GM23338 (cell line): Measurements from ENCODE around the gene DMRT1. TPM values are rescaled to one million over a fixed set of nuclear protein-coding genes. Genes with fewer than 3 reads are reported as not detected.

Source experiments
- ATAC-seq: fragments of 200-7000 bp; cut with Tn5 transposase; 3 replicates; pipeline ENCODE4 v1.9.1; 2020
- DNase-seq: peaks from one replicate; pipeline ENCODE4 v3.0.0-alpha.2; 2015; ENCODE audit warnings: low spot score
- H2AFZ ChIP-seq: fragments of 200-600 bp; sonication (generic); 2 replicates; pipeline ENCODE4 v1.8.0; 2016; ENCODE audit warnings: antibody characterized with exemption, mild to moderate bottlenecking, moderate library complexity
- H3F3A ChIP-seq: fragments of 200-600 bp; sonication (generic); replicated peaks from 2 replicates; pipeline ENCODE4 v1.8.0; 2017; ENCODE audit warnings: antibody characterized with exemption, mixed run types, low read depth
- H3K27ac ChIP-seq: fragments of 200-600 bp; sonication (generic); 2 replicates; pipeline ENCODE4 v1.6.1; 2016; ENCODE audit warnings: low read depth
- H3K27me3 ChIP-seq: fragments of 200-600 bp; sonication (generic); 2 replicates; pipeline ENCODE4 v1.8.0; 2016; ENCODE audit warnings: mild to moderate bottlenecking, mixed run types, moderate library complexity; ENCODE audit not compliant: insufficient read depth
- H3K36me3 ChIP-seq: fragments of 200-600 bp; sonication (generic); 2 replicates; pipeline ENCODE4 v1.8.0; 2016; ENCODE audit warnings: mild to moderate bottlenecking; ENCODE audit not compliant: insufficient read depth
- H3K4me1 ChIP-seq: fragments of 200-600 bp; sonication (generic); 2 replicates; pipeline ENCODE4 v1.8.0; 2016; ENCODE audit warnings: mild to moderate bottlenecking, moderate library complexity; ENCODE audit not compliant: insufficient read depth
- H3K4me2 ChIP-seq: fragments of 200-600 bp; sonication (generic); 2 replicates; pipeline ENCODE4 v1.7.1; 2017; ENCODE audit warnings: mixed run types
- H3K4me3 ChIP-seq: fragments of 200-600 bp; sonication (generic); 2 replicates; pipeline ENCODE4 v1.6.1; 2016; ENCODE audit warnings: mixed run types
- H3K79me2 ChIP-seq: fragments of 200-600 bp; sonication (generic); replicated peaks from 2 replicates; pipeline ENCODE4 v1.8.0; 2017; ENCODE audit warnings: mild to moderate bottlenecking; ENCODE audit not compliant: insufficient read depth
- H3K9me2 ChIP-seq: fragments of 200-600 bp; sonication (generic); 2 replicates; pipeline ENCODE4 v1.8.0; 2017; ENCODE audit not compliant: insufficient read depth
- H4K20me1 ChIP-seq: fragments of 200-600 bp; sonication (generic); replicated peaks from 2 replicates; pipeline ENCODE4 v1.8.0; 2017; ENCODE audit warnings: mild to moderate bottlenecking; ENCODE audit not compliant: insufficient read depth
- H3K27ac Mint-ChIP-seq: 2 replicates; pipeline ENCODE4 v1.8.0; 2020; ENCODE audit warnings: inconsistent platforms, mild to moderate bottlenecking, moderate library complexity, mixed read lengths
- H3K27me3 Mint-ChIP-seq: 3 replicates; pipeline ENCODE4 v1.8.0; 2022; ENCODE audit warnings: low read depth, mild to moderate bottlenecking, moderate library complexity, mixed read lengths, inconsistent platforms; ENCODE audit not compliant: insufficient read depth, poor library complexity
- H3K36me3 Mint-ChIP-seq: 3 replicates; pipeline ENCODE4 v1.8.0; 2021; ENCODE audit warnings: low read depth, mild to moderate bottlenecking, inconsistent platforms, moderate library complexity, mixed read lengths
- H3K4me1 Mint-ChIP-seq: 3 replicates; pipeline ENCODE4 v1.8.0; 2020; ENCODE audit warnings: mild to moderate bottlenecking, inconsistent platforms, mixed read lengths
- H3K4me3 Mint-ChIP-seq: 3 replicates; pipeline ENCODE4 v1.8.0; 2021; ENCODE audit warnings: moderate library complexity, mild to moderate bottlenecking, inconsistent platforms, mixed read lengths
- H3K9me3 Mint-ChIP-seq: 3 replicates; pipeline ENCODE4 v1.8.0; 2020; ENCODE audit warnings: moderate library complexity, mild to moderate bottlenecking, inconsistent platforms, mixed read lengths
- CREB1 ChIP-seq: fragments of 250-450 bp; sonication (Bioruptor Pico); IDR thresholded peaks from 2 replicates; pipeline ENCODE4 v1.5.0; 2020; ENCODE audit warnings: low read depth, mild to moderate bottlenecking, moderate library complexity
- EZH2 ChIP-seq: fragments of 200-600 bp; sonication (generic); IDR thresholded peaks from one replicate; pipeline ENCODE4 v1.8.0; 2017; ENCODE audit warnings: antibody characterized with exemption, mild to moderate bottlenecking, low read depth; ENCODE audit not compliant: unreplicated experiment
- EZH2phosphoT487 ChIP-seq: fragments of 200-600 bp; sonication (generic); IDR thresholded peaks from one replicate; pipeline ENCODE4 v1.8.1; 2018; ENCODE audit warnings: antibody characterized with exemption; ENCODE audit not compliant: unreplicated experiment
- JUNB ChIP-seq: IDR thresholded peaks from one replicate; pipeline ENCODE4 v1.6.1; 2016; ENCODE audit warnings: antibody characterized with exemption; ENCODE audit not compliant: unreplicated experiment
- NANOG ChIP-seq: IDR thresholded peaks from 2 replicates; pipeline ENCODE4 v1.6.1; 2016; ENCODE audit warnings: antibody characterized with exemption, borderline replicate concordance
- POLR2AphosphoS5 ChIP-seq: IDR thresholded peaks from 2 replicates; pipeline ENCODE4 v1.6.1; 2016; ENCODE audit warnings: antibody characterized with exemption, low read depth
- STAT1 ChIP-seq: IDR thresholded peaks from one replicate; pipeline ENCODE4 v1.6.1; 2016; ENCODE audit warnings: antibody characterized with exemption; ENCODE audit not compliant: unreplicated experiment
- ZNF114 ChIP-seq: fragments of 250-450 bp; sonication (Bioruptor Pico); IDR thresholded peaks from 2 replicates; pipeline ENCODE4 v1.5.0; 2020; ENCODE audit warnings: mild to moderate bottlenecking, moderate library complexity
- ZNF331 ChIP-seq: fragments of 250-450 bp; sonication (Bioruptor Pico); IDR thresholded peaks from 2 replicates; pipeline ENCODE4 v1.5.0; 2020; ENCODE audit warnings: low read depth, mild to moderate bottlenecking, moderate library complexity
- polyA plus RNA-seq: library from polyadenylated mRNA; unstranded; fragments of >200 nt; fragmentation: Nextera tagmentation; extraction: Ambion mirVana; gene quantifications from 2 replicates; pipeline ENCODE4 v1.2.1, GENCODE V29; 2016
- total RNA-seq: library from RNA; depleted of rRNA; stranded (reverse); fragments of >200 nt; shearing (Covaris generic); gene quantifications from 2 replicates; pipeline ENCODE4 v1.2.3, GENCODE V29; 2014
- TF ChIP-seq, protein P1 (sequence below): IDR thresholded peaks from 2 replicates; pipeline ENCODE4 v1.6.1; 2016; ENCODE audit warnings: antibody characterized with exemption
- TF ChIP-seq, protein P2 (sequence below), 2 experiments: fragments of 200-600 bp in 1 of 2; sonication (generic) in 1 of 2; conservative IDR thresholded peaks; 2 replicates each; pipeline versions ENCODE4 v1.5.1 to v1.6.1; 2016 to 2017; ENCODE audit warnings: antibody characterized with exemption in 2 of 2, low read depth in 2 of 2, mild to moderate bottlenecking in 2 of 2, moderate library complexity in 1 of 2
- TF ChIP-seq, protein P3 (sequence below): fragments of 250-450 bp; sonication (Bioruptor Pico); IDR thresholded peaks from 2 replicates; pipeline ENCODE4 v1.5.0; 2020; ENCODE audit warnings: mild to moderate bottlenecking, moderate library complexity
- TF ChIP-seq, protein P4 (sequence below): IDR thresholded peaks from one replicate; pipeline ENCODE4 v1.6.1; 2018; ENCODE audit warnings: antibody characterized with exemption; ENCODE audit not compliant: unreplicated experiment

Gene DMRT1
- total and polyA plus RNA-seq, 2 experiments from 2014 or later, result not detected

DNA sequence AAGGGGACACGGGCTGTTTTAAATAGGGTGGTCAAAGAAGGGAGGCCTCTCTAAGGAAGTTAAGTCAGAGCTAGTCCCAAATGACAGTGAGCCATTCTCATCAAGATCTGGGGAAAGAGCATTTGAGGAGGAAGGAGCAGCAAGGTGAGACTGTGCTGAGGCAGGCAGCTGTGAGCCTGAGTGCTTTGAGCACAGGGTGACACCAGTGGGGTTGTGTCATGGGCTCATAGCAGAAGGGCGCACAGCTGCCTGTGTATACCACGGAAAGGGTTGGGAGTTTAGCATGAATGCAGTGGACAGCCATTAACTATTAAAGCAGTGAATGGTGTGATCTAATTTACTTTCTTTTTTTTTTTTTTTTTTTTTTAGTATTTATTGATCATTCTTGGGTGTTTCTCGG is 19.2 kb downstream of the DMRT1 start:
- Mint-ChIP-seq H3K36me3 (peaks cover 9% of the 10 kb centered on the region), H3K4me1 (no peaks in the 10 kb centered on the region), H3K4me3 (no peak overlapping the region), H3K27ac (no peak overlapping the region), H3K27me3 (peaks cover 12% of the 10 kb centered on the region), H3K9me3 (peaks cover 17% of the 10 kb centered on the region)
- Histone ChIP-seq H3K79me2 (no peaks in the 10 kb centered on the region), H3K9me2 (no peaks in the 10 kb centered on the region; the same call in 1 of the 2 replicates), H3K27ac (no peak overlapping the region), H3F3A (no peaks in the 10 kb centered on the region), H3K36me3 (no peaks in the 10 kb centered on the region), H2AFZ (no peak overlapping the region), H3K4me1 (no peaks in the 10 kb centered on the region), H3K4me2 (no peak overlapping the region), H4K20me1 (no peaks in the 10 kb centered on the region), H3K4me3 (no peak overlapping the region), H3K27me3 (no peaks in the 10 kb centered on the region)
- TF ChIP-seq, protein P1, sequence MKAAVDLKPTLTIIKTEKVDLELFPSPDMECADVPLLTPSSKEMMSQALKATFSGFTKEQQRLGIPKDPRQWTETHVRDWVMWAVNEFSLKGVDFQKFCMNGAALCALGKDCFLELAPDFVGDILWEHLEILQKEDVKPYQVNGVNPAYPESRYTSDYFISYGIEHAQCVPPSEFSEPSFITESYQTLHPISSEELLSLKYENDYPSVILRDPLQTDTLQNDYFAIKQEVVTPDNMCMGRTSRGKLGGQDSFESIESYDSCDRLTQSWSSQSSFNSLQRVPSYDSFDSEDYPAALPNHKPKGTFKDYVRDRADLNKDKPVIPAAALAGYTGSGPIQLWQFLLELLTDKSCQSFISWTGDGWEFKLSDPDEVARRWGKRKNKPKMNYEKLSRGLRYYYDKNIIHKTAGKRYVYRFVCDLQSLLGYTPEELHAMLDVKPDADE, result no peak
- TF ChIP-seq EZH2 (no peak), EZH2phosphoT487 (no peak), NANOG (no peak), STAT1 (no peak), ZNF331 (CRISPR knock-in tag) (no peak), CREB1 (CRISPR knock-in tag) (no peak), JUNB (no peak), POLR2AphosphoS5 (no peak), ZNF114 (no peak)
- TF ChIP-seq, protein P2, sequence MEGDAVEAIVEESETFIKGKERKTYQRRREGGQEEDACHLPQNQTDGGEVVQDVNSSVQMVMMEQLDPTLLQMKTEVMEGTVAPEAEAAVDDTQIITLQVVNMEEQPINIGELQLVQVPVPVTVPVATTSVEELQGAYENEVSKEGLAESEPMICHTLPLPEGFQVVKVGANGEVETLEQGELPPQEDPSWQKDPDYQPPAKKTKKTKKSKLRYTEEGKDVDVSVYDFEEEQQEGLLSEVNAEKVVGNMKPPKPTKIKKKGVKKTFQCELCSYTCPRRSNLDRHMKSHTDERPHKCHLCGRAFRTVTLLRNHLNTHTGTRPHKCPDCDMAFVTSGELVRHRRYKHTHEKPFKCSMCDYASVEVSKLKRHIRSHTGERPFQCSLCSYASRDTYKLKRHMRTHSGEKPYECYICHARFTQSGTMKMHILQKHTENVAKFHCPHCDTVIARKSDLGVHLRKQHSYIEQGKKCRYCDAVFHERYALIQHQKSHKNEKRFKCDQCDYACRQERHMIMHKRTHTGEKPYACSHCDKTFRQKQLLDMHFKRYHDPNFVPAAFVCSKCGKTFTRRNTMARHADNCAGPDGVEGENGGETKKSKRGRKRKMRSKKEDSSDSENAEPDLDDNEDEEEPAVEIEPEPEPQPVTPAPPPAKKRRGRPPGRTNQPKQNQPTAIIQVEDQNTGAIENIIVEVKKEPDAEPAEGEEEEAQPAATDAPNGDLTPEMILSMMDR (conservative IDR thresholded peaks at IDR 0.05; ENCODE audit: low read depth in 2 of 2), result no peak
- TF ChIP-seq, protein P3, sequence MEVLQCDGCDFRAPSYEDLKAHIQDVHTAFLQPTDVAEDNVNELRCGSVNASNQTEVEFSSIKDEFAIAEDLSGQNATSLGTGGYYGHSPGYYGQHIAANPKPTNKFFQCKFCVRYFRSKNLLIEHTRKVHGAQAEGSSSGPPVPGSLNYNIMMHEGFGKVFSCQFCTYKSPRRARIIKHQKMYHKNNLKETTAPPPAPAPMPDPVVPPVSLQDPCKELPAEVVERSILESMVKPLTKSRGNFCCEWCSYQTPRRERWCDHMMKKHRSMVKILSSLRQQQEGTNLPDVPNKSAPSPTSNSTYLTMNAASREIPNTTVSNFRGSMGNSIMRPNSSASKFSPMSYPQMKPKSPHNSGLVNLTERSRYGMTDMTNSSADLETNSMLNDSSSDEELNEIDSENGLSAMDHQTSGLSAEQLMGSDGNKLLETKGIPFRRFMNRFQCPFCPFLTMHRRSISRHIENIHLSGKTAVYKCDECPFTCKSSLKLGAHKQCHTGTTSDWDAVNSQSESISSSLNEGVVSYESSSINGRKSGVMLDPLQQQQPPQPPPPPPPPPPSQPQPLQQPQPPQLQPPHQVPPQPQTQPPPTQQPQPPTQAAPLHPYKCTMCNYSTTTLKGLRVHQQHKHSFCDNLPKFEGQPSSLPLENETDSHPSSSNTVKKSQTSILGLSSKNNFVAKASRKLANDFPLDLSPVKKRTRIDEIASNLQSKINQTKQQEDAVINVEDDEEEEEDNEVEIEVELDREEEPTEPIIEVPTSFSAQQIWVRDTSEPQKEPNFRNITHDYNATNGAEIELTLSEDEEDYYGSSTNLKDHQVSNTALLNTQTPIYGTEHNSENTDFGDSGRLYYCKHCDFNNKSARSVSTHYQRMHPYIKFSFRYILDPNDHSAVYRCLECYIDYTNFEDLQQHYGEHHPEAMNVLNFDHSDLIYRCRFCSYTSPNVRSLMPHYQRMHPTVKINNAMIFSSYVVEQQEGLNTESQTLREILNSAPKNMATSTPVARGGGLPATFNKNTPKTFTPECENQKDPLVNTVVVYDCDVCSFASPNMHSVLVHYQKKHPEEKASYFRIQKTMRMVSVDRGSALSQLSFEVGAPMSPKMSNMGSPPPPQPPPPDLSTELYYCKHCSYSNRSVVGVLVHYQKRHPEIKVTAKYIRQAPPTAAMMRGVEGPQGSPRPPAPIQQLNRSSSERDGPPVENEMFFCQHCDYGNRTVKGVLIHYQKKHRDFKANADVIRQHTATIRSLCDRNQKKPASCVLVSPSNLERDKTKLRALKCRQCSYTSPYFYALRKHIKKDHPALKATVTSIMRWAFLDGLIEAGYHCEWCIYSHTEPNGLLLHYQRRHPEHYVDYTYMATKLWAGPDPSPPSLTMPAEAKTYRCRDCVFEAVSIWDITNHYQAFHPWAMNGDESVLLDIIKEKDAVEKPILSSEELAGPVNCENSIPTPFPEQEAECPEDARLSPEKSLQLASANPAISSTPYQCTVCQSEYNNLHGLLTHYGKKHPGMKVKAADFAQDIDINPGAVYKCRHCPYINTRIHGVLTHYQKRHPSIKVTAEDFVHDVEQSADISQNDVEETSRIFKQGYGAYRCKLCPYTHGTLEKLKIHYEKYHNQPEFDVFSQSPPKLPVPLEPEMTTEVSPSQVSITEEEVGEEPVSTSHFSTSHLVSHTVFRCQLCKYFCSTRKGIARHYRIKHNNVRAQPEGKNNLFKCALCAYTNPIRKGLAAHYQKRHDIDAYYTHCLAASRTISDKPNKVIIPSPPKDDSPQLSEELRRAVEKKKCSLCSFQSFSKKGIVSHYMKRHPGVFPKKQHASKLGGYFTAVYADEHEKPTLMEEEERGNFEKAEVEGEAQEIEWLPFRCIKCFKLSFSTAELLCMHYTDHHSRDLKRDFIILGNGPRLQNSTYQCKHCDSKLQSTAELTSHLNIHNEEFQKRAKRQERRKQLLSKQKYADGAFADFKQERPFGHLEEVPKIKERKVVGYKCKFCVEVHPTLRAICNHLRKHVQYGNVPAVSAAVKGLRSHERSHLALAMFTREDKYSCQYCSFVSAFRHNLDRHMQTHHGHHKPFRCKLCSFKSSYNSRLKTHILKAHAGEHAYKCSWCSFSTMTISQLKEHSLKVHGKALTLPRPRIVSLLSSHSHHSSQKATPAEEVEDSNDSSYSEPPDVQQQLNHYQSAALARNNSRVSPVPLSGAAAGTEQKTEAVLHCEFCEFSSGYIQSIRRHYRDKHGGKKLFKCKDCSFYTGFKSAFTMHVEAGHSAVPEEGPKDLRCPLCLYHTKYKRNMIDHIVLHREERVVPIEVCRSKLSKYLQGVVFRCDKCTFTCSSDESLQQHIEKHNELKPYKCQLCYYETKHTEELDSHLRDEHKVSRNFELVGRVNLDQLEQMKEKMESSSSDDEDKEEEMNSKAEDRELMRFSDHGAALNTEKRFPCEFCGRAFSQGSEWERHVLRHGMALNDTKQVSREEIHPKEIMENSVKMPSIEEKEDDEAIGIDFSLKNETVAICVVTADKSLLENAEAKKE (CRISPR knock-in tag), result no peak
- TF ChIP-seq, protein P4, sequence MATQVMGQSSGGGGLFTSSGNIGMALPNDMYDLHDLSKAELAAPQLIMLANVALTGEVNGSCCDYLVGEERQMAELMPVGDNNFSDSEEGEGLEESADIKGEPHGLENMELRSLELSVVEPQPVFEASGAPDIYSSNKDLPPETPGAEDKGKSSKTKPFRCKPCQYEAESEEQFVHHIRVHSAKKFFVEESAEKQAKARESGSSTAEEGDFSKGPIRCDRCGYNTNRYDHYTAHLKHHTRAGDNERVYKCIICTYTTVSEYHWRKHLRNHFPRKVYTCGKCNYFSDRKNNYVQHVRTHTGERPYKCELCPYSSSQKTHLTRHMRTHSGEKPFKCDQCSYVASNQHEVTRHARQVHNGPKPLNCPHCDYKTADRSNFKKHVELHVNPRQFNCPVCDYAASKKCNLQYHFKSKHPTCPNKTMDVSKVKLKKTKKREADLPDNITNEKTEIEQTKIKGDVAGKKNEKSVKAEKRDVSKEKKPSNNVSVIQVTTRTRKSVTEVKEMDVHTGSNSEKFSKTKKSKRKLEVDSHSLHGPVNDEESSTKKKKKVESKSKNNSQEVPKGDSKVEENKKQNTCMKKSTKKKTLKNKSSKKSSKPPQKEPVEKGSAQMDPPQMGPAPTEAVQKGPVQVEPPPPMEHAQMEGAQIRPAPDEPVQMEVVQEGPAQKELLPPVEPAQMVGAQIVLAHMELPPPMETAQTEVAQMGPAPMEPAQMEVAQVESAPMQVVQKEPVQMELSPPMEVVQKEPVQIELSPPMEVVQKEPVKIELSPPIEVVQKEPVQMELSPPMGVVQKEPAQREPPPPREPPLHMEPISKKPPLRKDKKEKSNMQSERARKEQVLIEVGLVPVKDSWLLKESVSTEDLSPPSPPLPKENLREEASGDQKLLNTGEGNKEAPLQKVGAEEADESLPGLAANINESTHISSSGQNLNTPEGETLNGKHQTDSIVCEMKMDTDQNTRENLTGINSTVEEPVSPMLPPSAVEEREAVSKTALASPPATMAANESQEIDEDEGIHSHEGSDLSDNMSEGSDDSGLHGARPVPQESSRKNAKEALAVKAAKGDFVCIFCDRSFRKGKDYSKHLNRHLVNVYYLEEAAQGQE, result no peak
- ATAC-seq, result no peak
- DNase-seq, result no peak
